ENCODE data around the gene PKIB. TPM values are rescaled to one million over a fixed set of nuclear protein-coding genes. Genes with fewer than 3 reads are reported as not detected.
"Not testable (repeated sequence)": the region's sequence is repeated elsewhere in the genome, so short reads cannot be mapped to it uniquely, and the experiment has no call there.

Gene PKIB
- total and polyA plus RNA-seq, 2 donors (not counting 3 experiments of a cell fraction or from before 2014, with no cell fraction given), result not detected

GRCh38 chr6:122580737-122581136, 29.5 kb upstream of the PKIB start:
- H4K20me1 ChIP-seq (replicated peaks; ENCODE audit: control insufficient read depth, extremely low read depth, insufficient read depth, low read length), result no peaks in the 10 kb centered on the region
- no peak overlapping the region for H3K4me3 ChIP-seq (replicated peaks in 1 of 3; ENCODE audit: insufficient read depth in 1 of 3, low read depth in 1 of 3, low read length in 3 of 3)
- H3K4me2 ChIP-seq (ENCODE audit: insufficient read depth, low read length), result no peak overlapping the region
- POLR2A ChIA-PET, result no interaction called here
- intact Hi-C loops (cut with micrococcal nuclease) (no loop called here), dilution Hi-C loops (cut with MboI; ENCODE audit: extremely low pct_ligation_motif_present, low sequenced_read_pairs) (no loop called here)
- no peak for FAIRE-seq
- no TSS peak for BruUV-seq (replicated peaks)
- H2AFZ ChIP-seq (ENCODE audit: low read depth, low read length), result no peak overlapping the region
- no peak overlapping the region for H3K27ac ChIP-seq (ENCODE audit: insufficient read depth, low read depth, low read length)
- H3K9me3 ChIP-seq (replicated peaks; ENCODE audit: control insufficient read depth, insufficient read depth, low read length), result no peaks in the 10 kb centered on the region
- CTCF ChIA-PET, result no interaction called here
- no peaks in the 10 kb centered on the region for H3K4me1 ChIP-seq (ENCODE audit: control insufficient read depth, extremely low read depth, insufficient read depth, low read length)
- H3K79me2 ChIP-seq (ENCODE audit: control insufficient read depth, insufficient read depth, low read length), result no peaks in the 10 kb centered on the region
- H3K27me3 ChIP-seq (ENCODE audit: control insufficient read depth in 2 of 2, insufficient read depth in 2 of 2, low read length in 2 of 2), result no peaks in the 10 kb centered on the region
- TF ChIP-seq POLR2AphosphoS5 (IDR thresholded peaks at IDR 0.05; ENCODE audit: insufficient read depth, low read depth, low read length) (no peak), POLR2A (IDR thresholded peaks at IDR 0.05; ENCODE audit: low read depth, low read length) (no peak), FOS (IDR thresholded peaks at IDR 0.05; ENCODE audit: borderline replicate concordance, insufficient read depth, low read length) (no peak), MYC (IDR thresholded peaks at IDR 0.05; ENCODE audit: low read depth, low read length) (no peak)
- H3K9ac ChIP-seq (replicated peaks; ENCODE audit: extremely low read depth, insufficient read depth, low read length), result no peak overlapping the region
- H3K9me1 ChIP-seq (replicated peaks; ENCODE audit: control insufficient read depth, extremely low read depth, insufficient read depth, low read length), result no peaks in the 10 kb centered on the region
- DNase-seq (ENCODE audit: low read depth, low spot score), result no peak
- no peaks in the 10 kb centered on the region for H3K36me3 ChIP-seq (ENCODE audit: control insufficient read depth in 2 of 2, extremely low read depth in 1 of 2, insufficient read depth in 2 of 2, low read length in 2 of 2)

DNA sequence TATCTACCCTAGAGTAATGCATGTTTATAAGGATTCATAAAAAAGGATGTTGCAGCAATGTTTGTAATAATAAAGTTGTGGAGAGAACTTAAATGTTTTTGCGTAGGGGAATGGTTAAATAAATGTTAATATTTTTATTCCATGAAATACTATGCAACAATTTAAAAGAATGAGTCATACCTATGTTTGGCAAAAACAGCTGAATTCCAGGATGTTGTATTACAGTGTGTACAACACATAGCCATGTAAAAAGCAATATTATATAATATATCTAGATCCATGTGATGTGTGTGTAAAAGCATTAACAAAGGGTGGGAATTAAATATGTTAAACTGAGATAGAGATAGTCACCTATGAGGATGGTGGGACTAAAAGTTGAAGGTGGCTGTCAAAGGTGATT, 21.1 kb upstream of the PKIB start:
- Histone ChIP-seq H3K9ac (replicated peaks; ENCODE audit: extremely low read depth, insufficient read depth, low read length) (no peak overlapping the region), H3K4me3 (replicated peaks in 1 of 3; ENCODE audit: insufficient read depth in 1 of 3, low read depth in 1 of 3, low read length in 3 of 3) (no peak overlapping the region), H3K9me3 (replicated peaks; ENCODE audit: control insufficient read depth, insufficient read depth, low read length) (no peaks in the 10 kb centered on the region), H3K79me2 (ENCODE audit: control insufficient read depth, insufficient read depth, low read length) (no peaks in the 10 kb centered on the region), H3K27ac (ENCODE audit: insufficient read depth, low read depth, low read length) (no peak overlapping the region), H3K36me3 (ENCODE audit: control insufficient read depth in 2 of 2, extremely low read depth in 1 of 2, insufficient read depth in 2 of 2, low read length in 2 of 2) (no peaks in the 10 kb centered on the region), H2AFZ (ENCODE audit: low read depth, low read length) (no peak overlapping the region), H3K4me1 (ENCODE audit: control insufficient read depth, extremely low read depth, insufficient read depth, low read length) (no peaks in the 10 kb centered on the region), H3K9me1 (replicated peaks; ENCODE audit: control insufficient read depth, extremely low read depth, insufficient read depth, low read length) (no peaks in the 10 kb centered on the region), H4K20me1 (replicated peaks; ENCODE audit: control insufficient read depth, extremely low read depth, insufficient read depth, low read length) (no peaks in the 10 kb centered on the region), H3K4me2 (ENCODE audit: insufficient read depth, low read length) (no peak overlapping the region), H3K27me3 (ENCODE audit: control insufficient read depth in 2 of 2, insufficient read depth in 2 of 2, low read length in 2 of 2) (no peaks in the 10 kb centered on the region)
- intact Hi-C loops (cut with micrococcal nuclease) (no loop called here), dilution Hi-C loops (cut with MboI; ENCODE audit: extremely low pct_ligation_motif_present, low sequenced_read_pairs) (no loop called here)
- no peak for DNase-seq (ENCODE audit: low read depth, low spot score)
- BruUV-seq (replicated peaks), result no TSS peak
- no peak for FAIRE-seq
- CTCF ChIA-PET, result no interaction called here
- TF ChIP-seq CTCF (IDR thresholded peaks at IDR 0.05; ENCODE audit: extremely low read depth in 1 of 2, insufficient read depth in 1 of 2, low read depth in 1 of 2, low read length in 2 of 2), result no peak
- TF ChIP-seq MAX (IDR thresholded peaks at IDR 0.05; ENCODE audit: insufficient read depth, insufficient read length), result no peak
- POLR2A ChIA-PET, result no interaction called here

DNA sequence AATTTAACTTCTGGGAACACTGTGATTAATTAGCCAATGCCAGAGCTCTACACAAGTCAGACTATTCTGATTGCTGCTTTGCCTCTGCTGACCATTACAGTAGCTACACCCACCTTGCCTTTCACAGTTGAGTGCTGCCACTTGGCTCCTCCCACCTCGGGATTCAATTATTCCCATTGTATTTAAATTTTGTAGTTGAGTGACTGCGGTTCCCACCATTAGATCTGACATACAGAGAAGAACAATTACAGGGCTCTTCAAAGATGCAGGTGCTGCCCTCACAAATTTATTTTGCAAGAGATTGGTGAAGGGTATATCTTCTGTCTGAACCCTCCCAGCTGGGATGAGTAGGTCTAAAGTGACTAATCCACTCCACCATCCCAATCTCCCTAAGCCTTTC, 11.9 kb upstream of the PKIB start:
- H3K4me1 ChIP-seq (ENCODE audit: control insufficient read depth, extremely low read depth, insufficient read depth, low read length); H3K27me3 ChIP-seq (ENCODE audit: control insufficient read depth in 2 of 2, insufficient read depth in 2 of 2, low read length in 2 of 2); H3K4me3 ChIP-seq (replicated peaks in 1 of 3; ENCODE audit: insufficient read depth in 1 of 3, low read depth in 1 of 3, low read length in 3 of 3); POLR2A ChIA-PET; H3K4me2 ChIP-seq (ENCODE audit: insufficient read depth, low read length); BruUV-seq (replicated peaks); dilution Hi-C loops (cut with MboI; ENCODE audit: extremely low pct_ligation_motif_present, low sequenced_read_pairs); H3K36me3 ChIP-seq (ENCODE audit: control insufficient read depth in 2 of 2, extremely low read depth in 1 of 2, insufficient read depth in 2 of 2, low read length in 2 of 2); CTCF ChIA-PET; FAIRE-seq; intact Hi-C loops (cut with micrococcal nuclease); H3K27ac ChIP-seq (ENCODE audit: insufficient read depth, low read depth, low read length); H4K20me1 ChIP-seq (replicated peaks; ENCODE audit: control insufficient read depth, extremely low read depth, insufficient read depth, low read length); DNase-seq (ENCODE audit: low read depth, low spot score); H3K9ac ChIP-seq (replicated peaks; ENCODE audit: extremely low read depth, insufficient read depth, low read length); H3K79me2 ChIP-seq (ENCODE audit: control insufficient read depth, insufficient read depth, low read length); H3K9me3 ChIP-seq (replicated peaks; ENCODE audit: control insufficient read depth, insufficient read depth, low read length); H2AFZ ChIP-seq (ENCODE audit: low read depth, low read length); H3K9me1 ChIP-seq (replicated peaks; ENCODE audit: control insufficient read depth, extremely low read depth, insufficient read depth, low read length): not testable (repeated sequence)

All from endothelial cell of umbilical vein (primary cell).